Neuronal stem cell (in vitro differentiated cells): Measurements from ENCODE around the gene DNPEP.
"Not testable (repeated sequence)": the region's sequence is repeated elsewhere in the genome, so short reads cannot be mapped to it uniquely, and the experiment has no call there.

Source experiments
- DNase-seq: peaks from one replicate; pipeline ENCODE4 v3.0.0-alpha.2; 2013; ENCODE audit warnings: low spot score
- H2AFZ ChIP-seq: one replicate; pipeline ENCODE4 v1.6.1; 2013; ENCODE audit warnings: mild to moderate bottlenecking, low read length, inconsistent platforms
- H2AK5ac ChIP-seq: 2 replicates; pipeline ENCODE4 v1.6.1; 2013; ENCODE audit warnings: low read depth, mild to moderate bottlenecking, inconsistent platforms, low read length, moderate library complexity, mixed read lengths
- H2BK120ac ChIP-seq: 2 replicates; pipeline ENCODE4 v1.6.1; 2013; ENCODE audit warnings: low read depth, mild to moderate bottlenecking, inconsistent platforms, low read length, moderate library complexity, mixed read lengths
- H2BK12ac ChIP-seq: one replicate; pipeline ENCODE4 v1.6.1; 2013; ENCODE audit warnings: low read length, inconsistent platforms
- H2BK15ac ChIP-seq: 2 replicates; pipeline ENCODE4 v1.6.1; 2013; ENCODE audit warnings: mild to moderate bottlenecking, low read length, inconsistent platforms, mixed read lengths
- H2BK5ac ChIP-seq: one replicate; pipeline ENCODE4 v1.6.1; 2013; ENCODE audit warnings: inconsistent platforms, mild to moderate bottlenecking, low read length, moderate library complexity
- H3K14ac ChIP-seq: one replicate; pipeline ENCODE4 v1.6.1; 2013; ENCODE audit warnings: low read length, inconsistent platforms
- H3K18ac ChIP-seq: 2 replicates; pipeline ENCODE4 v1.6.1; 2013; ENCODE audit warnings: low read length, inconsistent platforms
- H3K23ac ChIP-seq: 2 replicates; pipeline ENCODE4 v1.6.1; 2013; ENCODE audit warnings: low read depth, mild to moderate bottlenecking, mixed read lengths, low read length, inconsistent platforms; ENCODE audit not compliant: poor library complexity
- H3K27ac ChIP-seq: replicated peaks from 3 replicates; pipeline ENCODE4 v1.5.1; 2013; ENCODE audit warnings: low read length, inconsistent platforms
- H3K27me3 ChIP-seq, 3 experiments: 2 replicates each; pipeline ENCODE4 v1.6.1; 2013; ENCODE audit warnings: low read length in 3 of 3, mild to moderate bottlenecking in 2 of 3, inconsistent platforms in 1 of 3, low read depth in 1 of 3, mixed read lengths in 1 of 3, moderate library complexity in 1 of 3; ENCODE audit not compliant: control insufficient read depth in 3 of 3, insufficient read depth in 3 of 3
- H3K36me3 ChIP-seq, 2 donors: replicated peaks in 1 of 2; 2 replicates each; pipeline ENCODE4 v1.6.1; 2013; ENCODE audit warnings: low read length in 2 of 2; ENCODE audit not compliant: control insufficient read depth in 2 of 2, insufficient read depth in 2 of 2
- H3K4ac ChIP-seq: 2 replicates; pipeline ENCODE4 v1.6.1; 2013; ENCODE audit warnings: inconsistent platforms, mild to moderate bottlenecking, low read length, moderate library complexity
- H3K4me1 ChIP-seq, 2 donors: 1 replicate in 1 of 2; 2 replicates in 1 of 2; pipeline ENCODE4 v1.6.1; 2013; ENCODE audit warnings: low read length in 2 of 2, low read depth in 1 of 2; ENCODE audit not compliant: control insufficient read depth in 2 of 2, insufficient read depth in 1 of 2
- H3K4me2 ChIP-seq: one replicate; pipeline ENCODE4 v1.6.1; 2013; ENCODE audit warnings: mild to moderate bottlenecking, low read length, inconsistent platforms; ENCODE audit not compliant: insufficient read depth, poor library complexity, severe bottlenecking
- H3K4me3 ChIP-seq, 2 donors: 2 replicates each; pipeline ENCODE4 v1.5.1; 2013; ENCODE audit warnings: low read length in 2 of 2, mild to moderate bottlenecking in 2 of 2, inconsistent platforms in 1 of 2, moderate library complexity in 1 of 2
- H3K79me1 ChIP-seq: one replicate; pipeline ENCODE4 v1.6.1; 2013; ENCODE audit warnings: low read depth, mild to moderate bottlenecking, inconsistent platforms, low read length, moderate library complexity
- H3K9ac ChIP-seq: one replicate; pipeline ENCODE4 v1.6.1; 2013; ENCODE audit warnings: mild to moderate bottlenecking, low read depth, low read length, inconsistent platforms; ENCODE audit not compliant: poor library complexity
- H3K9me3 ChIP-seq, 2 donors: replicated peaks in 1 of 2; 2 replicates each; pipeline versions ENCODE3 to v1.6.1; 2013; ENCODE audit warnings: low read length in 2 of 2, mild to moderate bottlenecking in 2 of 2, inconsistent platforms in 1 of 2, low read depth in 1 of 2, mixed read lengths in 1 of 2, moderate library complexity in 1 of 2; ENCODE audit not compliant: control insufficient read depth in 2 of 2, insufficient read depth in 1 of 2
- H4K8ac ChIP-seq: one replicate; pipeline ENCODE4 v1.6.1; 2013; ENCODE audit warnings: low read depth, mild to moderate bottlenecking, inconsistent platforms, low read length, moderate library complexity
- H4K91ac ChIP-seq: one replicate; pipeline ENCODE4 v1.6.1; 2013; ENCODE audit warnings: low read length, low read depth, mild to moderate bottlenecking, inconsistent platforms; ENCODE audit not compliant: poor library complexity
- WGBS, 2 donors: extraction: QIAGEN DNeasy Blood & Tissue Kit; methylation state at CpG; one replicate each; pipeline ENCODE4 v1.1.7; 2013; ENCODE audit warnings: missing lambda C conversion rate in 2 of 2, mixed read lengths in 1 of 2; ENCODE audit not compliant: insufficient read length in 2 of 2, insufficient replicate concordance in 1 of 2; ENCODE audit errors: extremely low coverage in 2 of 2; 5-methylcytosine and 5-hydroxymethylcytosine counted together

DNPEP gene

GRCh38 chr2:219409619-219410018, 21.9 kb upstream of the DNPEP start:
- no peak overlapping the region for H2AFZ ChIP-seq
- no peak overlapping the region for H3K9ac ChIP-seq
- H3K36me3 ChIP-seq: no peaks in the 10 kb centered on the region
- no peak overlapping the region for H3K14ac ChIP-seq
- no peak overlapping the region for H2BK120ac ChIP-seq
- no peak overlapping the region for H4K8ac ChIP-seq
- no peak overlapping the region for H2BK5ac ChIP-seq
- no peak overlapping the region for H3K4me2 ChIP-seq
- no peak overlapping the region for H2AK5ac ChIP-seq
- no peak overlapping the region for H2BK15ac ChIP-seq
- no peak overlapping the region for H3K4me3 ChIP-seq
- no peak overlapping the region for H3K18ac ChIP-seq
- H3K9me3 ChIP-seq: peaks cover 0 to 7% of the 10 kb centered on the region in 2 donors
- H3K27me3 ChIP-seq: peaks cover 0 to 35% (median 0%) of the 10 kb centered on the region in 3 experiments
- no peaks in the 10 kb centered on the region for H3K4me1 ChIP-seq
- no peak overlapping the region for H3K4ac ChIP-seq
- H2BK12ac ChIP-seq: no peak overlapping the region
- H3K23ac ChIP-seq: no peak overlapping the region
- H4K91ac ChIP-seq: no peak overlapping the region
- DNase-seq: no peak
- peaks cover 2% of the 10 kb centered on the region for H3K79me1 ChIP-seq
- H3K27ac ChIP-seq: no peak overlapping the region
- no CpG with 5 or more reads among the region's 5 CpGs for WGBS, 2 donors

DNA sequence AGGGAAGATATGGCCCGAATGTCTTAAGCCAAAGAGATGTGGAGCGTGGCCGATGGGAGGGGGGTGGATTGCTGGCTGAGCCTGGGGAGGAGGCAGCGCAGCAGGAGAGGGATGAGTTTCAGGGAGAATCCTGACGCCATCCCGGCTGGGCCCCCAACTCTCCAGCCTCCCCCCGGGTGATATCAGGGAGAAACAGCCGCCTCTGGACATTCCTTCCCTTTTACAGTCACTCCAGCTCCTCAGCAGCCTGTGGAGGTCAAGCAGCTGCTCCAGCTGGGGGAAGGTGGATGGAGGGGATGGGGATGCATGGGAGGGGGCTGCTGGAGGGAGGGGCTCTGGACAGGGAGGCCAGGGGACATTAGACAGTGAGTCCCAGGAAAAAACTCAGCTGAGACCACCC, 20.9 kb upstream of the DNPEP start:
- Histone ChIP-seq H3K36me3 (no peaks in the 10 kb centered on the region), H3K4me3 (no peak overlapping the region), H2BK15ac (no peak overlapping the region), H3K27me3 (peaks cover 0 to 44% (median 0%) of the 10 kb centered on the region in 3 experiments), H3K4me1 (no peaks in the 10 kb centered on the region), H3K23ac (no peak overlapping the region), H3K14ac (no peak overlapping the region), H3K9ac (no peak overlapping the region), H2AK5ac (no peak overlapping the region), H2AFZ (no peak overlapping the region), H4K8ac (no peak overlapping the region), H3K4ac (no peak overlapping the region), H4K91ac (no peak overlapping the region), H2BK12ac (no peak overlapping the region), H3K18ac (no peak overlapping the region), H2BK5ac (no peak overlapping the region), H2BK120ac (no peak overlapping the region), H3K4me2 (no peak overlapping the region), H3K79me1 (peaks cover 2% of the 10 kb centered on the region), H3K9me3 (peaks cover 0 to 7% of the 10 kb centered on the region in 2 donors), H3K27ac (no peak overlapping the region)
- no peak for DNase-seq
- no CpG with 5 or more reads among the region's 8 CpGs for WGBS, 2 donors

DNA sequence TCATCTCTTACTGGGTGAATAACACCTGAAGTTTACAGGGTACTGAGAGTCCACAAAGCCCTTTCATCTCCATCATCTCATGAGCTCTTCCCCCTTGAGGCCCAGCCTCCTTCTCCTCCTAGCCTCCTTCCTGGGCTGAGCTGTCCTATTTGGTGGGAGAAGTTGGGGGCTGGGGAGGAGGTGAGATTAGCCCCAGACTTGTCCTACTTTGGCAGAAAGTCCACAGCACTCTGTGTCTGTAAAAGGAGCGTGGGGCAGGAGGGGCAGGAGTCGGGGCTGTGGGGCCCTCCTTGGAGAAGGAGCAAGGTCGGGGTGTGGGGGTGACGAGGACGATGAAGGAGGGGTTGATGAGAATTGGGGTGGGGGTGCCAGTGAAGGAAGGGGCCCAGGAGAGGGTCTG, 20.5 kb upstream of the DNPEP start:
- H3K27me3 ChIP-seq: peaks cover 0 to 48% (median 0%) of the 10 kb centered on the region in 3 experiments
- H2AFZ ChIP-seq: no peak overlapping the region
- peaks cover 2% of the 10 kb centered on the region for H3K79me1 ChIP-seq
- no peak overlapping the region for H3K9ac ChIP-seq
- H3K18ac ChIP-seq: no peak overlapping the region
- no peak overlapping the region for H3K27ac ChIP-seq
- no peak overlapping the region for H3K23ac ChIP-seq
- DNase-seq: no peak
- H3K4me2 ChIP-seq: no peak overlapping the region
- no peak overlapping the region for H2BK5ac ChIP-seq
- no peaks in the 10 kb centered on the region for H3K4me1 ChIP-seq
- H3K36me3 ChIP-seq: no peaks in the 10 kb centered on the region
- no peak overlapping the region for H2AK5ac ChIP-seq
- no peak overlapping the region for H2BK12ac ChIP-seq
- no peak overlapping the region for H4K91ac ChIP-seq
- H3K14ac ChIP-seq: no peak overlapping the region
- H4K8ac ChIP-seq: no peak overlapping the region
- peaks cover 0 to 7% of the 10 kb centered on the region in 2 donors for H3K9me3 ChIP-seq
- no peak overlapping the region for H2BK120ac ChIP-seq
- H2BK15ac ChIP-seq: no peak overlapping the region
- no peak overlapping the region for H3K4ac ChIP-seq
- H3K4me3 ChIP-seq: no peak overlapping the region
- WGBS, 2 donors: 100% methylated on average over 2 of the region's 5 CpGs

DNA sequence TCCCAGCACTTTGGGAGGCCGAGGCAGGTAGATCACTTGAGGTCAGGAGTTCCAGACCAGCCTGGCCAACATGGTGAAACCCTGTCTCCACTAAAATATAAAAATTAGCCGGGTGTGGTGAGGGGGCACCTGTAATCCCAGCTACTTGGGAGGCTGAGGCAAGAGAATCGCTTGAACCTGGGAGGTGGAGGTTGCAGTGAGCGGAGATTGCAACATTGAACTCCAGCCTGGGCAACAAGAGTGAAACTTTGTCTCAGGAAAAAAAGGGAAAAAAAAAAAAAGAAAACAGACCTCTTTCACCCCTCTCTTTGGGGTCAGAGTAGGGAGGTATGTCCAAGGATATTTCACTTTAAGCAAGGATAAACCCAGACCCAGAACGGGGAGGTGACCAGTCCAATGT, 19.6 kb upstream of the DNPEP start:
- H2AFZ ChIP-seq, H3K79me1 ChIP-seq, H3K14ac ChIP-seq, H3K4me1 ChIP-seq, H2BK5ac ChIP-seq, H2BK120ac ChIP-seq, H3K9me3 ChIP-seq, H3K18ac ChIP-seq, H3K4me3 ChIP-seq, H2BK15ac ChIP-seq, DNase-seq, H2BK12ac ChIP-seq, H4K91ac ChIP-seq, H2AK5ac ChIP-seq, H3K4me2 ChIP-seq, H3K23ac ChIP-seq, H3K4ac ChIP-seq, H3K27ac ChIP-seq, H4K8ac ChIP-seq, H3K36me3 ChIP-seq, H3K9ac ChIP-seq: not testable (repeated sequence)
- peaks cover 0 to 49% (median 0%) of the 10 kb centered on the region in 3 experiments for H3K27me3 ChIP-seq
- WGBS, 2 donors: no CpG with 5 or more reads among the region's 5 CpGs
